ENCODE results near the gene SFXN1.

DNA sequence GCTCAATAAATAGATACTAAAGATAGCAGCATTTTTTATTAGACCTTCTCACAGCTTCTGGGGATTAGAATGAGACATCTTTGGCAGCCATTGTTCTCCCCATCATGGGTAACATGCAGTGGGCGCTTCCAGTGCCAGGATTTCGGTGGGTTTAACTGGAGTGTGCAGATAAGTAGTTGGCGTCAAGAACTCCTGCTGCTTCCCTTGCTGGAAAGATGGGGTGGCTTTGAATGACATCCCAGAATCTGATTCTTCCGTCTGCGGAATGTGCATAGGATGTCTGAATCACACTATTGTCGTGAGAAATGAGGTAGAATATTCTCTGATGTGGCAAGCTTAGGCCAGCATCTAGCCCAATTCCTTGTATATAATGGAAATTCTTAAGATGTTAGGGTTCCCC, 7.3 kb downstream of the SFXN1 start:
- TF ChIP-seq, protein P1, sequence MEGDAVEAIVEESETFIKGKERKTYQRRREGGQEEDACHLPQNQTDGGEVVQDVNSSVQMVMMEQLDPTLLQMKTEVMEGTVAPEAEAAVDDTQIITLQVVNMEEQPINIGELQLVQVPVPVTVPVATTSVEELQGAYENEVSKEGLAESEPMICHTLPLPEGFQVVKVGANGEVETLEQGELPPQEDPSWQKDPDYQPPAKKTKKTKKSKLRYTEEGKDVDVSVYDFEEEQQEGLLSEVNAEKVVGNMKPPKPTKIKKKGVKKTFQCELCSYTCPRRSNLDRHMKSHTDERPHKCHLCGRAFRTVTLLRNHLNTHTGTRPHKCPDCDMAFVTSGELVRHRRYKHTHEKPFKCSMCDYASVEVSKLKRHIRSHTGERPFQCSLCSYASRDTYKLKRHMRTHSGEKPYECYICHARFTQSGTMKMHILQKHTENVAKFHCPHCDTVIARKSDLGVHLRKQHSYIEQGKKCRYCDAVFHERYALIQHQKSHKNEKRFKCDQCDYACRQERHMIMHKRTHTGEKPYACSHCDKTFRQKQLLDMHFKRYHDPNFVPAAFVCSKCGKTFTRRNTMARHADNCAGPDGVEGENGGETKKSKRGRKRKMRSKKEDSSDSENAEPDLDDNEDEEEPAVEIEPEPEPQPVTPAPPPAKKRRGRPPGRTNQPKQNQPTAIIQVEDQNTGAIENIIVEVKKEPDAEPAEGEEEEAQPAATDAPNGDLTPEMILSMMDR (IDR thresholded peaks at IDR 0.05), result no peak
- no peak for TF ChIP-seq POLR2A (IDR thresholded peaks at IDR 0.05)
- TF ChIP-seq POLR2AphosphoS5 (IDR thresholded peaks at IDR 0.05), result no peak
